ENCODE results near the gene GPATCH4. TPM values are rescaled to one million over a fixed set of nuclear protein-coding genes. Genes with fewer than 3 reads are reported as not detected.

The GPATCH4 gene
- total RNA-seq, 2 experiments from 2014 or later = 109 to 113 TPM

DNA sequence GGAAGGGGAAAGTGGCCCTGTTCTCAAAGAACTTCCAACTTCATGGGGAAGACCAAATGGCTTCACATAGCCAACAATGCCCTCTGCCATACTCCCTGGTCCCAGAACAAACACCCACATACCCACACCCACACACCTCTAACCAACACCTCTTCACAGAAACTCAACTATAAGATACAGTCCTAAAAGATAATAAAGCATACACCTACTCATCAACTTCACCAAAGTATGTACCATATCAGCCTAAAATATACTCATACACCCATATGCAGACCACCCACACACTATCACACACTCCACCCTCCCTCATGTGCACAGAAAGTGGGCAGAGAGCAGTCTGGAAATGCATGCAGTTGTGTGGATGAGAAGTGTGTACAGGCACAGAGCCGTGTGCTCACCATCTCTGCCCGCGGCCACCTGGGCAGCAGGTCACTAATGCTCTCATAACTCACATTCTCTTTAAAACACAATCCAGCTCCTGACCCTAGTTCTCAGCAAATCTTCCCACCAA is 56.6 kb downstream of the GPATCH4 start:
- ChIA-PET POLR2A (no interaction called here), CTCF (no interaction called here)

Other genes starting within 250 kb of the GPATCH4 start
- gene RHBG, start 232.3 kb downstream of the GPATCH4 start, total RNA-seq = not detected
- 10 to 100 TPM; 30.8 to 31.8 TPM for gene MEF2D, start 100.7 kb downstream of the GPATCH4 start, total RNA-seq
- 1 to 10 TPM; 8.6 to 9.3 TPM for gene IQGAP3, start 28.9 kb downstream of the GPATCH4 start, total RNA-seq
- gene TTC24, start 21.8 kb downstream of the GPATCH4 start, total RNA-seq = 10 to 100 TPM in 1 of 2 experiments, 1 to 10 TPM in 1; 9.3 to 10.7 TPM
- gene NAXE, start 9.7 kb downstream of the GPATCH4 start, total RNA-seq = 10 to 100 TPM; 66.3 to 73.9 TPM
- not detected for gene HAPLN2, start 17.9 kb upstream of the GPATCH4 start, total RNA-seq
- not detected for gene BCAN, start 40.6 kb upstream of the GPATCH4 start, total RNA-seq
- not detected for gene NES, start 75.9 kb upstream of the GPATCH4 start, total RNA-seq
- gene CRABP2, start 104.1 kb upstream of the GPATCH4 start, total RNA-seq = under 1 TPM; 0.78 to 0.89 TPM
- gene METTL25B, start 127.0 kb upstream of the GPATCH4 start, total RNA-seq = 10 to 100 TPM; 29.0 to 33.3 TPM
- gene ISG20L2, start 127.3 kb upstream of the GPATCH4 start, total RNA-seq = 10 to 100 TPM; 69.9 to 78.5 TPM
- 100 to 1,000 TPM; 115 to 122 TPM for gene MRPL24, start 139.6 kb upstream of the GPATCH4 start, total RNA-seq
- gene HDGF, start 150.2 kb upstream of the GPATCH4 start, total RNA-seq = 100 to 1,000 TPM; 303 to 315 TPM
- 10 to 100 TPM; 90.3 to 99.2 TPM for gene PRCC, start 166.1 kb upstream of the GPATCH4 start, total RNA-seq
- 100 to 1,000 TPM; 233 to 237 TPM for gene SH2D2A, start 215.4 kb upstream of the GPATCH4 start, total RNA-seq